GM18909 (cell line): ENCODE results near the gene ARSG.

Experiments
- ATAC-seq: cut with Tn5 transposase; IDR thresholded peaks from one replicate; pipeline ENCODE4 v1.9.1; 2021; ENCODE audit warnings: mild to moderate bottlenecking; ENCODE audit not compliant: unreplicated experiment, poor library complexity

ARSG gene

DNA sequence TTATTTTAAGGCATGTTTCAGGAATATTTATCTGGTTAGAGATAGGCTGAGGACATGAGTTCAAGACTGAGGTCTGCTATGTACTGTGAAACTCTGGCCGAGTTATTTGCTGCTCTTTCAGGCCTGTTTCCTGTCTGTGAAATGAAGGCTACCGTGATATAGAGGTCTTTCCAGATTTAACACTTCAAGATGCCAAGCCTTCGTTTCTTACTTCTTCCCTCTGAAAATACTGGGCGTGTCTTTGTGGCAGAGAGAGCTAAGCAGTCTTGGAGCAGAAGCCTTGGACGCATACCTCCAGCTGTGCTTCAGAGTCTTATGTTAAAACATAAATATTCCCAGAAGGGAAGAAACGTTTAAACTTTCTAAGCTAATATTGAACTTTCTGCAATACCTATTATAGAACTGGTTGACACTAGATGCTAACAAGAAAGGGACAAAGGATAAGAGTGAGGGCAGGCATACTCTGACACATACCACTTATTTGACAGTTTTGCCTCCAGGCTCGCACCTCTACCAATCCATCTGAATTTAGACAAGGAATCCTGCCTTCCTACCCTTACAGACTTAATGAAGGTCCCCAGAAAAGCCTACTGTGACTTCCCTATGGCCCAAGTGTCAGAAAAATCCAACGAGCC is 148.5 kb downstream of the ARSG start:
- no peak for ATAC-seq

- ATAC-seq, result no peak
Measured at GRCh38 chr17:68440526-68440925, 149.2 kb downstream of the ARSG start.

DNA sequence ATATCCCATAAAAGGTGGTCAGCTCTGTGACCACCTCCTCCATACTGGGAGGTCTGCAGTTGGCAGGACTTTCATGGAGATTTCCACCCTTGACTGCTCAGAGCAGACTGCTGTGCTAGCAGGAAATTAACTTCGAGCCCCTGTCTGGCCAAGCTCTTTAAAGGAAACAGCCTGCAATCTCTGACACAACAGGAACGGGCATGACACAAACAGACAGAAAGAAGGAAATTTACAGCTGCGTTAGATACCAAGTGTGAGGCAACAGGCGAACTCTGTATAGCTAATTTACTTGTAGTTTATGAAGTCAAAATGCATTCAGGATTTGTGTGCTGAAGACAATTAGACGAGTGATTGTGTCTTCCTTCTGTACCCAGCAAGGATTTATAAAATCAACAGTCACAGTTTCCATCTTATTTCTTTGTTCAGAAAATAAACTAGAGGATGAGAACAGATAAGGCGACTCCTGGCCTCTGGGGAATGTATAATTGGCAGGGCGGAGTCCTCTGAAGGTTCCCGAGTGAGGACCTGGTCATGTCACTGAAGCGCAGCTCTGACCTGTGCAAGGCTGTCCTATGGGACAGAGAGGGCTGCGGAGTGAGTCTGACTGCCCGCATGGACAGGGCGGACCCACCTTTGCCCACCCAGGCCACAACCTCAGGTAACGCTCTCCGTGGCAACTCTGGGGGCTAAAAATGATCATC is 149.9 kb downstream of the ARSG start:
- ATAC-seq, result no peak

DNA sequence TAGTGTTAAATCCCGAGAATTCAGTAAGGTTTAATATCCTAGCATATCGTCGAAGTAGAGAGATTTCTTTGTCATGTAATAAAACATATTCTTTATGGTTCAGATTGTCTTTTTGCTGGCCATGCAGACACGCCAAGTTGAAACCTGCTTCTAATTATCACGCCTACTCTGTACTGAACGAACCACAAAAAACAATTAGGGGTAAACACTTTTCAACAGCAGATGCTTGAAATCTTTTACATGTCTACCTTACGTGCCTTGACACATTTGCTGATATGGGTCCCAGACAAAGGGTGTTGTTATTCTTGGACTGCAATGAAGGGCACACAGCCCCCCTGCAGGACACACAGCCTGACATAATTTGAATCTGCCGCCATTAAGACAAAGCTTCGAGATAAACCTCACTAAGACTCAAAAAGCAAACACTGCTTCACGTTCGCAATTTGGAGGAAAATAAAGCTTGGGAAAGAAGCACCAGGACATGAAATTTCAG is 152.7 kb downstream of the ARSG start:
- no peak for ATAC-seq

DNA sequence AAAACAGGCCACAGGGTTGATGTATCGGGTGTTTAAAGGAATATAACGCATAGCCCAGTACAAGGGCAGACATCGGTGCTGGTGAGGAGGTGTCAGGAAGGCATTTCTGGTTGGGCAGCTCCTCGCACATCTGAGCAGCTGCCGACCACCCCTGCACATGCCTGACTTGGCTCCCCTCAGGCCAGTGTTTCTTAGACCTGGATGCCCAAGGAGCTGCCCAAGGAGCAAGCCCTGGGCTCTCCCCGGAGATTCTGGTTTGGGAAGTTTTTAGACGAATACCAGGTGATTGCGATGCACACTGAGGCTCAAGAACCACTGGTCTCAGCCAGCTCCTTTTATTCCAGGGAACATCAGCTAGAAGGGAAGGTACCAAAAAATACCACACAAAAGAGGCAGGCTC is 154.4 kb downstream of the ARSG start:
- no peak for ATAC-seq

DNA sequence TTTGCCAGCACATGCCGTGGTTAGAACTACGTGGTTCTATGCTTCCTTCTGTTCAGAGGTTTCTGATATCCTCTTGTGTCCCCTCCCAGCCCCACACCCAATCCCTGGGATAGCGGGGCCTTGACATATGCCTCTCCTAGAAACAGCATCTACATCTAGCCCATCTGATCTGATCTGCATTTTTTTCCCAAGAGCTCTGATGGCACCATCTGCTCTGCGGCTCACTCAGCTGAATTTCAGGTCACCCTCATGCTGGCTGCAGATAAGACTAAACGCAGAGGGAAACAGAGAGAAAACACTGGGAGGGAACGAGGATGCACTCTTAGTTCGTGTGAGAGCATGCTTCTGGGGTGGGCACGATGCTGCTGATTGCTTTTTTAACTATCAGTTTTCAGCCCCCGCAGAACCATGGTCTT is 155.3 kb downstream of the ARSG start:
- ATAC-seq, result no peak

GRCh38 chr17:68449021-68449739 is 157.9 kb downstream of the ARSG start:
- ATAC-seq, result no peak

DNA sequence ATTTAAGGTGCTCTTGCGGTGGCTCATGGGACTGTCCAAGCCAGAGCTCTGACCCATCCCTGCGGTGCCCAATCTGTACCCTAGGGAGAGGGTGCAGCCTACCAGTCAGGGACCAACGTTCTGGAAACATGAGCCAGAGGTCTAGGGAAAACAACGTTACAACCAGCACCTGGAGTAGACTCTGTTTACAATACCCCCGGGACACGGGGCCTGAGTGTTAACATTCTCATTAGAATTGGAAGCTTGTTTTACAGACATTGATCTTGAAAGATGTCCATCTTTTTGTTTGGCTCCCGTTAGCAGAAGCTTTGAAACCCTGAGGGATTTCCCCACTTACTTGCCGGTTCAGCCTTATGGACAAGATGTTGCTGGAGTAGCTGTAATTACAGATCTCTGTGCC is 159.1 kb downstream of the ARSG start:
- no peak for ATAC-seq

- no peak for ATAC-seq
Measured at GRCh38 chr17:68450801-68451200, 159.5 kb downstream of the ARSG start.

- ATAC-seq, result no peak
Measured at GRCh38 chr17:68451670-68452354, 160.5 kb downstream of the ARSG start.

DNA sequence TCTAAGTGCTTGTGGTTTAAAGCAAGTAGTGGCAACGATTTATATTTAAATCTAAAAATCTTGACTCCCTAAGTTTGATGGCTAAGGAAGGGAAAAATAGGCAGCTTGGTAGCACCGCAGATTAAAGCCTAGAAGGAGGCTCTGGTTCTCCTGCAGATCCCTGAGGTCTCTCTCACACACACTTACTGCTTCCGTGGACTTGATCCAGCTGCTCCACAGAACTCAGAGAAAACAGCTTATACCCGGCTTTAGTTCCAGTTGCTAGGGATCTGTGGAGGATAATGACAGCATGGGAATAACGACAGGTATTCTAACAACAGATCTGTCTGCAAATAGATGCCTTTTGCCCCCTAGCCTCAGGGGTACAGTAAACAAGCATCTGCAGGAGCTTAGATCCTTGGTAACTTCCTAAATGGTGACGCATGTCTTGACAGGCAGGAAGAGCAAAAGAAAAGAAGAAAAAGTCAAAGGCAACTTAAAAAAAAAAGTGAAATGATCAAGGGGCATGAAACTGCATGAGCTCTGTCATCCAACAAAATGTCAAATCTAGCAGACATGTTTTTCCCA is 161.5 kb downstream of the ARSG start:
- ATAC-seq, result no peak

GRCh38 chr17:68453991-68454665 is 162.8 kb downstream of the ARSG start:
- no peak for ATAC-seq

DNA sequence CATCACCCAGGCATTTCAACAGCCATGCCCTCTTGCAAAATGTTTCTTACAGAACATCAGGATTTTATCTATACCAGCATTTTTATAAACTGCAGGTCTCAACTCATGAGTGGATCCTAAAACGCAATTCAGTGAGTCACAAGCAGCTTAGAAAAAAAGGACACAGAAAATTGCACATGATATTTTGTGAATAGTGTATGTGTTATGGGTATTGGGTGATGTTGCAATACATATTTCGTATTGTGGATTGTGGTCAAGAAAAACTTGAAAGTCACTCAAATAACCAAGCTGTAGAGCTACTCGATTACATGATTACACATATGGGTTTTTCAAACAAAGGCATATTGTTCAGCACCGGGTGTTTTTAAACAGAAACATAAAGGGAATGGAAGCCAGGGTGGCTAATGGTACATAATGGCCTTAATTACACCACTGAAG is 164.6 kb downstream of the ARSG start:
- no peak for ATAC-seq

GRCh38 chr17:68456339-68457167 is 165.3 kb downstream of the ARSG start:
- ATAC-seq, result no peak

GRCh38 chr17:68457168-68457538 is 165.9 kb downstream of the ARSG start, which contains the start of gene WIPI1:
WIPI1 (minus strand) TSS chr17:68457496; CDS start chr17:68457421, 75 bp downstream.
- peak; percentile 31 for ATAC-seq

GRCh38 chr17:68457539-68458259 is 166.4 kb downstream of the ARSG start:
- ATAC-seq, result peak; percentile 77

GRCh38 chr17:68458260-68459036 is 167.2 kb downstream of the ARSG start:
- ATAC-seq, result no peak
